Hematopoietic multipotent progenitor cell treated with erythropoietin and hydrocortisone succinate and interleukin-3 and kit ligand, for 4 days (in vitro differentiated cells): Measurements from ENCODE around the gene SKAP1.
A peak's percentile ranks its signal among the peaks of the same experiment; 100 is the strongest.
"Not testable (repeated sequence)": the region's sequence is repeated elsewhere in the genome, so short reads cannot be mapped to it uniquely, and the experiment has no call there.

Experiments used
- DNase-seq: peaks from one replicate; pipeline ENCODE4 v3.0.0-alpha.2; 2015

The SKAP1 gene

DNA sequence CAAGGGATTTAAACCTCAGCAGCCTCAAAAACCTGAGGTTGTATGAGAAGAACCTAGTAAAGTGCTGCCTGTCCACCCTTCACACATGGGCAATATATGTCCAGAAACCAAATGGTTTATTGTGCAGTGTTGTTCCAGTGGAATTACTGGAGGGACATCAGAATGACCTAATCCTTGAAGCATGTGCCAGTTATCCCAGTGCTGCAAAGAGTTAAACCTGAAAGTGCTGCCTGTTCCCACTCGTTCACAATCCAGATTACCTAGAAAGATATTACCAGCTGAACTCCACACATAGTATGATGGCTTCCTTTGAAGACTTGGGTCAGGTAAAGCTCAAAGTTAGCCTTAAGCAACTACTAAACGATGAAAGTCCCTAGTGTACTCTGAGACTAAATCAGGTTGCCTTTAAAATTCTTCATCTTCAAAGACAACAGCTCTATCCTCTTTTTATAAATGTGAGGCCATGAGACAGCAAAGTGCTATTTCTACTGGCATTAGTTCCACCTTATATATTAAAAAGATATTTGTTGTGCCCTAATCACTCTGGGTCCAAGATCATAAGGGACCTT is 189.4 kb downstream of the SKAP1 start:
- DNase-seq: no peak

DNA sequence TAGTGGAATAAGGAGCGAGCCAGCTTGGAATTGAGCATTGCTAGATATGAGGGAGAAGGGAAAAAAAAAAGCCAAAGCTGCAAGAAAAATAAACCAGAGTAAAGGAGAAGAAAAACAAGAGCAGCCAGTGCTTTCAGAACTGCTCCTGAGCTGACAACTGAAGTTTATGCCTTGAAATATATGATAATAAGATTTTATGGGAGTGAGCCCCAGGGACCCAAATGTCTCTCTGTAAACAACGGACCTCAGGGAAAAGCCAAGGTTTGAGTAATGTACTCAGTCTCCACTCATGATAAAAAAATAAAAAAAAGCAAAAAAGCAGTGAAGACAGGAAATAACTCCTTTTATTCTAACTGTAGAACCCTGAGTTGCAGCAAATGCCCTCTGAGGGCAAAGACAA is 189.9 kb downstream of the SKAP1 start:
- DNase-seq: no peak

DNA sequence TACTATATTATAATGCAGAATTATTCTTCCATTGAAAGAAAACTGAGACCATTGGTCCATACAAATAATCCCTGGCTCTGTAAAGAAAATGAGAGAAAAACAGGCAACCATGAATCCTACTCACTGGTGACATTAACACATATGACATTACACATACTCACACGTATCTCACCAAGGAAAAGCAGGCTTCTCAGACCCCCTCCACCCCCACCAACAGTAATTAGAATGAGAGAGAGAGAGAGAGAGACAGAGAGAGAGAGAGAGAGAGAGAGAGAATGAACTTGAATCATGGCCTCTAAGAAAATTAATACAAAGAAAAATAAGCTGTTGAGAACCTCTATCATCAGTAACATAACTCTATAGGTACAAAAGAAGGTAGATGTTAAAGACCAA is 190.4 kb downstream of the SKAP1 start:
- DNase-seq: no peak

DNA sequence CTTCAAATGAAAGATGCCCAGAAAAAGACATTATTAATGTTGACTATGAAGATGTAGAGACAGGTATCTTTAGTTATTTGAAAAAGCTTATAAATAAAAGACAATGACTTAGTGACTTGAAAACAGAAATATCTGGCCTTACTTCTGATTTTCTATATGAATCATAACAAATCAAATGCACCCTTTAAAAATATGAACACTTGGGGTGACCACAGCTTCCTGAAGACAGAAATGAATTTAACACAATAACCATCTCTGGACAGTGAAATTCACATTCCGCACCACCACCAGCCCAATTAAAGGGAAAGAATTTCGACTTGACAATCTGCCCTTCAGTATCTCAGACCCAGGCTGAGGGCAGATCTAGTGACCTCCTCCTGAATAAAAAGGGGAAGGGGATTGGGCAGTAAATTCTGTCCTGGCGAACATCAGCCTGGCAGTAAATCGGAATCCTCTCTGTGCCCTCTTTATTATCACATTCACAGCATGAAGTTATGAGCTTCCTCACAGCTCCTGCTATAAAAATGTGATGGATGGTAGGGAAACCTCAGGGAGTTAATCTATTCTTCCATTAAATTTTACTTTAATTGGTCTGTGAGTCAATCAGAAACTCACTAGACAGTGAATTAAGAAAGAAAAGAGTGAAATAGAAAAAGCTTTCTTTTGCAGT is 190.9 kb downstream of the SKAP1 start:
- no peak for DNase-seq

DNA sequence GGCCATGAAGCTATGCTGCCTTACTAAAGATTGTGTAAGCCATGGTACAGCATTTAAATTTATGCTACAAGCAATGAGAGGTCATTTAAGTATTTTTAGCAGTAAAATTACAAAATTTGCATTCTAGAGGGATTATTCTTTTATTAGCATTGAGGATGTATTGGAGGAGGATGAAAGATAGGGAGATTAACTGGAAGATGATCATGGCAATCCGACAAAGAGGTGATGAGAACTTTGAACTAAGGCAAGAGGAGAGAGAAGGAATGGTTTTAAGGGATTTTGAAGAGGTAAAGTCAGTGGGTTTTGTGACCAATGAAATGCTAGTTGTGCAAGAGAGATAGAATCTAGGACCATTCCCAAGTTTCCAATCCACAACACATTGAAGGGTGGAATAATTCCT is 192.6 kb downstream of the SKAP1 start:
- DNase-seq: no peak

DNA sequence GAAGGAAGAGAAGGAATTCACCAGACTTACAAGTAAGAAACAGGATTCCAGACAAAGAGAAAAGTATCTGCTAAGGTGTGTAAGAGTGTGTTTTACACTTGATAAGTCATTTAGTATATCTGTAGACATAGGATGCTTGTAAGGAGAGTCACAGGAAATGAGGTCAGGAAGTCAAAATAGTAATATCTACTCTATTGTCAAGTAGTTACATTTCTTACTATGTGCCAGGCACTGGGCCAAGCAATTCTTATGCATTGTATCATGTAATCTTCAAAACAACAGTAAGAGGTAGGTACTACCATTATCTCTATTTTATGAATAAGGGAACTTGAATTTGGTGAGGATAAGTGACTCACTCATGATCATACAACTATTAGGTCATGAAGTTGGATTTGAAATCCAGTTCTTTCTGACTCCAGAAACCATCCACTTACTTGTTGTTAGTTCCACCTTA is 193.3 kb downstream of the SKAP1 start:
- no peak for DNase-seq

DNA sequence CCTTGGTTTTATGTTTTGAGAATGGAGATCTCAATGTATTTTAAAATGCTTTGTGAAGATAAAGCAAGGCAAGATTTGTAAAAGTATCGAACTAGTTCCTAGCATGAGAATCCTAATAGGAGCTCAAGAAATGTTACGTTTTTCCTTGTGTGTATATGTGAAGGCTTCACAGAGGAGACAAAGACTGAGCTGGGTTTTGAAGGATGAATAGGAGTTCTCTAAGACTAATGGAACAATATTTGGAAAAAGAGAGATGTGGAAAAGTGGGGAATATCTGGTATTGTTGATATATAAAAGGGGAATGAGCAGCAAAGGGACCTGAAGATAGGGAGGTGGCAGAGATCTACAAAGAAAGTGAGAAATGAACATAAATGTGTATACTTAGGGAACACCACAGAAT is 195.1 kb downstream of the SKAP1 start:
- DNase-seq: no peak

DNA sequence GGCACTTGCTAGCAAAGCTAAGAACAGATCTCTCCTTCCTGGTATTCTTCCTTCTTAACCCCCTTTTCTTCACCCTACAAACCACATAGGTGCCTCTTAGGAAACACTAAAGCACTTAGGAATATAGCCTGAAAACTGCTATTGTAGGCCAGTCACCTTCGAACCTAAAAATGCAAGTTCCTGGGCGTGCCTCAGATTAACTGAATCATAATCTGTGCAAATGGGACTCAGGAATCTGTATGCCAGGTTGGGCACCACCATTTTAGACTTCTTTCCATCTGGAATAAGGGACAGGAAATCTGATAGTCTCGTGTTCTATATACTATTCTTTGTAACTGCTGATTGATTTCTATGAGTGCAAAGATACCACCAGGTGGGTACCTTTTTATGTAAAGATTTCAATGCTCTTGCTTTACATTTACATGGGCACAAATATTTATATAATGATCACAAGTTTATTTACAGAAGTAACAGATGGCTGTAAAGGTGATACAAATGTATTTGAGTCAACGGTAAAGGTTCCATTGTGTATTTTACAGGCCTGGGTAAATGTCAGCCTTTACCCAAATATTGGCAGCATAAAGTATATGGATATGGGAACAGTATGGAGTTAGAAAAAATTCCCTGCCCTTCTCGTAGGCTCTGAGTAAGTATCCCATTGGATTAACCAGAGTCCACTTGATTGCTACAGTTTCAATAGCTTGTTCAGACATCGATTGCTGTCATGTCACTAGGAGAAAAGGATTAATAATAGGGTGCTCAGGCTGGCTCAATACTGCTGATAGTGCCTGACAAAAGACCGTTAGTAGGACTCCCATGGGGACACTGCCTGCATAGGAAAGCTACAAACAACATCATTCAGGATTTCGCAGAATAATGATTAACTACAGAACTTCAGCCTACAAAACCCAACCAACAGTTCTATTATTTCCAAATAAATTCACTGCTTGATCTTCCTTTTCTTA is 197.7 kb downstream of the SKAP1 start:
- DNase-seq: no peak

DNA sequence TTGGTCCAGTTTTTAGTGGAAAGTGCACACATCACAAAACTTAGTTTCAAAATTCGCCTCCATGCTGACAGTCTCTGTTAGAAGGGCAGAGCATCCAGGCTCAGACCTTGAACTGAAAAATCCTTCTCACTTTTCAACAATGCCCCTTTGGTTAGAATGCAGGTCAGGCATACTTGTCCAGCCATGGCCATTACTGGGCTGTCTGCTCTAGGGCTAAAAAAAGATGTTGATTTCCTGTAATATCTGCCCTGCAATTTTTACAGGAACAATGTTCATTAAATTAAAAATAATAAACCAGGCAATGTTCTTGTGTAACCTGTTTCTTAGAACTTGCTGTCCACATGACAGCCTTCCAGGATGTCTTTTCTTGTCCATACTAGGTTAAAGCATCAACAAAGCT is 200.1 kb downstream of the SKAP1 start:
- DNase-seq: no peak

DNA sequence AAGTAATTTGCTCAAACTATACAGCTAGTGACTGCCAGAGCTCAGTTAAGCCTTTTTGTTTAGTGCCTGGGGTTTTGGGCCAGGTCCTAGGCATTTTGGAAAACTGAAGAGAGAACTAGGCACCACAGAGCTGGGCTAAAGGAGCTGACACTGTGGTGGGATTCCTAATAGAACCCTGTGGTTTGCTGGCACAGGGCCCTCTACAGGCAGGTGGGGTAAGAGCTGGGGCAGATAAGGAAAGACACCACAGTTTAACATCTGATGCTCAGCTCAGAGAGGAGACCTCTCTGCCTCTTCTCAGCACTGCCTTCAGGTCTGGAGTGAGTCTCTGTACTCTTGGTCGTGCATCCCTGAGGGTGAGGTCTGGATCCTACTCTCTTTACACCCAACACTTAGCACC is 201.3 kb downstream of the SKAP1 start:
- peak; percentile 50 for DNase-seq

DNA sequence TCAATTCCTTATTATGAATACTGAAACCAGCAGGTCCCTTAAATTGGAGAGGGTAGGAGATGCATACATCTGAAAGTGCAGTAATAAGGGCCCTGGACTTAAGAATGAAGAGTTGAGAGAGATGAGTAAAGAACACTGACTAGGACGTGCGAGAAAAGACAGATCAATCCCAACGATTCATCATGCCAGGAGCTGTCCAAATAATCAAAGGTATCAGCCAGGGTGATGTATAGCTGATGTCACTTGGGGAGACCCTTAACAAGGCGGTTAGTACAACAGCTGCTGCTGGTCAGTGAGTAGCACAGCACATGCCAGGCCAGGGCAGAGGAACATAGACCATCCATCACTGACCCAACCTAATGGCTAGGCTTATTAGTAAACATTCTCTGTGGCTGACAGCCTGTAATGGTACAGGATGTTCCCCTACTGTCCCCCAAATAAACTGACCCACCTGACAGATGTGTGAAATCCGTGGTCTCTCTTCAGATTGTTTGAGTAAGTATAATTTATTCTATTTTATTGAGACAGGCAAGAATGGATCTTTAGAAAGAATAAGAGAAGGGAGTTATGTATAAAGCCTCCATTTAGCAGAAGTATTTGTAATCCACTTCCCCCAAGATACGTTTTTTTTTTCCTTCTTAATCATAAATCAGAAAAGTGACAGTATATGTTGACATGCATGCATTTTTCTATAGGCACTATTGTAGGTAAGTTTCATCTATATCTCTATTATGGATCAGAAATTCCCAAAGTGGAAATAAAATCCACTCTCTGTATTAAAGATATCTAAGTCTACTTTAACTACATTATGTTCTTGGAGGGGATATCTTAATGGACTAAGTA is 204.1 kb downstream of the SKAP1 start:
- DNase-seq: no peak

DNA sequence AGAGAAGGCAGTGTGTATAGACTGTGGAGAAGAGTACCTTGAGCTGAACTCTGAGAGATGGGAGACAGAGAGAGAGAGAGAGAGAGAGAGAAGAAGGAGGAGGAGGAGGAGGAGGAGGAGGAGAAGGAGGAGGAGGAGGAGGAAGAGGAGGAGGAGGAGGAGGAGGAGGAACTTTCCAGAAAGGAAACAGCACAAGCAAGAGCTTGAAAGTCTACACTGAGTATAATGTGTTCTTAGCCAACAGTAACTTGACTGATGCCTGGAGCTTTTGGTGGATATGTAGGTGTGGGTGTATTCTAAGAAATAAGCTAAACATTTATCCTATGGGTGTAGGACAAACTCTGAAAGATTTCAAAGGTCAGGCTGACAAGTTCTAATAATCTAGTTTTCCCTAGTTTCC is 206.1 kb downstream of the SKAP1 start:
- no peak for DNase-seq

DNA sequence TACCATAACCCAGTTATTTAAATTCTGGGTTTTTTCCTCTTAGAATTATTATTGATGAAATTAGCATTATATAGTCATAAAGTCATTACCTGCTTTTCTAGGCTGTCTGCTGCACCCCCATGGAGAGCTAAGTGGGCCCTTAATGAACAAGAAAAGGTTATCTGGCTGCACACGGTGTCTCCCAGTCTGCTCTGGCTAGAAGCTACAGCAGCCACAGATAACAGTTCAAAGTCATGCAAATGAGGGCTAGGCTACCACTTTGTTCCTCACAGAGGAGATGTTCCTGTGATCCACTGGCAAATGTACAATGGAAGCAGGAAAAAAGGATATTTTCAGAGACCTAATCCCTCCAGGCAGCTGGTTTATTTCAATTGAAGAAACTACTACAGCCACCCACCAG is 210.4 kb downstream of the SKAP1 start:
- DNase-seq: peak; percentile 75

DNA sequence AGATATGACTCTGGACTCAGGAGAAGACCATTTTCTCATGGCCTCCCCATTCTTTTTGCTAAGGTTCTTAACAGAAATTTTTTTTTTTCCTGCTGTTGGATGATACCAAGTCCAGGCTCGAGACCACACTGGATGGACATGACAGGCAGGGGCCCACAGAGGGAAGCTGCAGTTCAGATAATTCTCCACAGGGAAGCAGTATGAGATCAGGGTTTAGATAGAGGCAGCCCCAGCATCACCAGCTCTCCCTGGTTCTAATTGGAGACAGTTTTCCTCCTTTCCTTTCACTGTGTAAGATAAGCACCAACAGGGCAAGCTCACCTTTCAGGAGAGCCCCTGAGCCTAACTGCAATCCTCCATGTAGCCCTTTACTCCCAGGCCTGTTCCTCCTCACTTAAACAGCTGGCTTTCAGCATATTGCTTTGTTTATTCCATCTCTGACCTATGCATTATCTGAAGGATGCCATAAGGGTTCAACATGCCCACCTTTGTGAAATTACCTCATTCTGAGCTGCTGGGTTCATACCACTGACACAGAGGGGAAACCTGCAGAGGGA is 214.4 kb downstream of the SKAP1 start:
- peak; percentile 53 for DNase-seq

DNA sequence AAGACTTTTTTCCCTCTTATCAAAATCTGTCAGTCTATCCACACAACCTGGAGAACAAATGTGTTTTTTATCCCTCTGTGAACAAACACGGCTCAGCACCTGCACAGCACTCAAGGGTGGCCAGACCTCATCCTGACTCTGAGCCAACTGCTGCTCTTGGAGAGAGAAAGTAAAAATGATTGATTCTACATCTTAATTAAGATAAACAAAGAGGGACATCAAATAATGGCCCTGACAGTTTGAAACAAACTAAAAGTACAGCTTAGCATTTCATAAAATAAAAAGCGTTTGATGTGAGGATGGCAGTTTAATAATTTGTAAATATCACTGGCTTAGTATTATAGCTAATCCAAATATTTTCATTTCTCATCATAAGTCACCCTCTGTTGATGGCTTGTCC is 216.2 kb downstream of the SKAP1 start:
- DNase-seq: no peak

DNA sequence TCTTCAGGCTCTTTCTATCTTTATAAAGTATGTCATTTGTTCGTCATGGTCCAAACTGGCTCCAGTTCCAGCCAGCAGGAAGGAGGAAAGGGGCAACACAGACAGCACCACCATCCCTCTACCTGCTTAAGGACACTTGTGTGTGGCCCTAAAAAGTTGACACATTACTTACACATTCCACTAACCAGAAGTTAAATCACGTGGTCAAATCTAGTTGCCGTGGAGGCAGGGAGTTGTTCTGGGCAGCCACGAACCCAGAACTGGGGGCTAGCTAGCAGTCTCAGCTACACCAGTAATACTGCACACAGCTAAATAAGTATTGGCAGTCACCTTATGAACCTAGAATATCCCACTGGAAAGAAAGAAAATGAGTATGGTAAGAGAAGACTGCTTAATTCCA is 218.2 kb downstream of the SKAP1 start:
- DNase-seq: no peak

DNA sequence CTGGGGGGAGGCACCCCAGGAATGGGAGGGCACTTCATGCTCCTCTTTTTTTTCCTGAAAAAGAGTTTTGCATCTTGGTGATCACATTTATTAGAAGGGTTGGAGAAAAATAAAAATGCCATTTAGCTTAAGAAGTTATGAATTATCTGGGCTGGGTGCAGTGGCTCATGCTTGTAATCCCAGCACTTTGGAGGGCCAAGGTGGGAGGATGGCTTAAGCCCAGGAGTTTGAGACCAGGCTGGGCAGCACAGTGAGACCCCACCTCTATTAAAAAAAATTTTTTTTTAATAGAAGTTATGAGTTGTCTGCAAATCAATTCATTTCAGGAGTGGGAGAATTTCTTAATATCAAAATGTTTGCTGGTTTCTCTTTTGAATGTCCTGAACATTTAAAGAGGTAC is 219.0 kb downstream of the SKAP1 start:
- no peak for DNase-seq

DNA sequence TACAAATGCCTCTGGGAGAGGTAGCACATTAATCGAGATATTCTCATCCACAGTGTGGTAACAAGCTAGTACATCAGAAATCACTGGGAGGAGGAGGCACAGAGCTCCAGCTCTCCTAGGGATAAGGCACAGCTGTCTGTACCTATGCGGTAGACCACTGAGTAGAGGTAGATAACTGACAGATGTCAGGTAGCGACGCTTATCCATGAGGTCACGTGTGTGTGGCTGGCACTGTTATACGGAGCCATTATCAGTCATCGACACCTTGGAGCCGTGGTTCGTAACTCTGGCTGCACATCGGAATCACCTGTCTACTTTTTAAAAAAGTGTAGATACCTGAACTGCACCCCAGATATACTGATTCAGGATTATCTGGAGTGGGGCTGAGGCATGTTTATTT is 220.0 kb downstream of the SKAP1 start:
- DNase-seq: no peak

DNA sequence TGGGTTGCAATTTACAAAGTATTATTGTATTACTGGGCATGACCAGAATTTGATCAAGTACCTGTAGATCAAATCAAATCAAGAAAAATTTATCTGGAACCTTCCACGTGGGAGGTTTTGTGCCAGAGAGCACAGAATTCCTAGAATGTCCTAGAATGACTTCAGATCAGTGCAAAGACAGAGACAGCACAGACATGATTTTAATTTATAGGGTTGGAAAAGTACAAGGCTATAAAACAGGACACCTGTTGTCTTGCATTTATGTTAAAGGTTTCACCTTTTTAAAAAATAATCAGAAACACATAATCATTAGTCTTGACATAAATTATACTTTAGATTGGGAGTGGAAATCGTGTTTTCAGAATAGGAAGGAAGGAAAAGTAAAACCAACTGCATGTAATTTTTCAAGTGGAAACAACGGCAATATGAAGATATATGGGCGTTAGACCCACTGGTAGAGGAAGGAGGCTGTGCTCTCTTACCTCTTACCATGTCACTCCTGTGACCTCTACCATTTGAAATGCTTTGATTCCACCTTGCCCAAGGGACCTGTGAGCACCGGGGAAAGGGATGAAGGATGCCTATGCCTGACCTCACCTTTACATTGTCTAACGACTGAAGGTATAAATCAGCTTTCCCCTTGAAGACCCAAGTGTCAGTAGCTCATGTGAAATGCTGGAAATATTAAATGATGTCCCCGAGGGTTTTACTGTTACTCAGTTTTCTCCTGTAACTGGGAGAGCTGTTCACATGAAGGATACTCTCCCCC is 222.1 kb downstream of the SKAP1 start:
- no peak for DNase-seq

DNA sequence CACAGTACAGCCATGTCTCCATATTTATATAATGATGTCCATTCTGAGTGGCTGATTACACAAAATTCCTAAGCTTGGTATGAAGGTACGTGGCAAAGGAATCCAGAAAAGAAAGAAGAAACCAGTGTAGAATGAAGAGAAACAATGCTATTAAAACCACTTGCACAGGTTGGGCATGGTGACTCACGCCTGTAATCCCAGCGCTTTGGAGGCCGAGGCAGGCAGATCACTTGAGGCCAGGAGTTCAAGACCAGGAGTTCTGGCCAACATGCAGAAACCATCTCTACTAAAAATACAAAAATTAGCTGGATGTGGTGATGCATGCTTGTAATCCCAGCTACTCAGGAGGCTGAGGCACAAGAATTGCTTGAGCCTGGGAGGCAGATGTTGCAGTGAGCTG is 223.0 kb downstream of the SKAP1 start:
- not testable (repeated sequence) for DNase-seq

DNA sequence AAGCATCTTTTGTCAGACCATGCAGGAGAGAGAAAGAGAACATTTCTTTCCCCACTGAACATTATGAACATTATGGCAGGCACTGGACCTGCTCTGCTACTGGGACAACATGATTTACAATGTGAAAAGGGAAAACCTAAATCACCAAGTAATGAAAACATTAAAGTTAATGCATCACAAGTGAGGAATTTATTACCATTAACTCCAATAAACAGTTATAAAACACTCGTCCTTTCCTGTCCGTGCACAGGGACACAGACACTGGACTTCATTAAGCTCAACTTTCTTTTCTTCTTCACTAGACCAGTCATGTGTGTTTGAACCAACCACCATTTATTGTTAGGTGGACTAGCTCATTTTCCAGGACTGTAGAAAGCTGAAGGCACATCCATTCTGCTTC is 227.1 kb downstream of the SKAP1 start:
- DNase-seq: no peak
